Activated CD4-positive, alpha-beta T cell treated with anti-CD3 and anti-CD28 coated beads for 1 hour (primary cell): Measurements from ENCODE around the gene DGKQ.

Experiments used
- DNase-seq: peaks from one replicate; pipeline ENCODE4 v3.0.0-alpha.2; 2020

Gene DGKQ

GRCh38 chr4:961351-962230 is 11.8 kb downstream of the DGKQ start:
- no peak for DNase-seq

GRCh38 chr4:960636-961350 is 12.6 kb downstream of the DGKQ start:
- DNase-seq: no peak

GRCh38 chr4:960140-960635 is 13.2 kb downstream of the DGKQ start:
- DNase-seq: no peak

GRCh38 chr4:959338-960139 is 13.8 kb downstream of the DGKQ start:
- DNase-seq: no peak

GRCh38 chr4:958696-959337 is 14.6 kb downstream of the DGKQ start:
- DNase-seq: no peak

- DNase-seq: no peak
These were observed 15.1 kb downstream of the DGKQ start for GRCh38 chr4:958314-958665.

- DNase-seq: no peak
These were observed 15.6 kb downstream of the DGKQ start for GRCh38 chr4:957581-958313.

GRCh38 chr4:957231-957580 is 16.2 kb downstream of the DGKQ start:
- no peak for DNase-seq

GRCh38 chr4:956531-957230 is 16.7 kb downstream of the DGKQ start:
- no peak for DNase-seq

GRCh38 chr4:955931-956381 is 17.4 kb downstream of the DGKQ start:
- DNase-seq: no peak

GRCh38 chr4:955161-955921 is 18.0 kb downstream of the DGKQ start:
- DNase-seq: no peak

- DNase-seq: no peak
These were observed 19.0 kb downstream of the DGKQ start for GRCh38 chr4:954211-955020.

GRCh38 chr4:953574-953915 is 19.8 kb downstream of the DGKQ start:
- DNase-seq: no peak

- no peak for DNase-seq
These were observed 20.3 kb downstream of the DGKQ start for GRCh38 chr4:952881-953573.

- DNase-seq: no peak
These were observed 21.5 kb downstream of the DGKQ start for GRCh38 chr4:951594-952468.

GRCh38 chr4:951186-951585 is 22.2 kb downstream of the DGKQ start:
- DNase-seq: no peak

GRCh38 chr4:950136-951020 is 23.0 kb downstream of the DGKQ start:
- DNase-seq: no peak
